ENCODE results near the gene KAZALD1. TPM values are rescaled to one million over a fixed set of nuclear protein-coding genes. Genes with fewer than 3 reads are reported as not detected.

Gene KAZALD1
- total RNA-seq, 2 donors from 2014 or later, result 1.9 TPM; not detected in 1

DNA sequence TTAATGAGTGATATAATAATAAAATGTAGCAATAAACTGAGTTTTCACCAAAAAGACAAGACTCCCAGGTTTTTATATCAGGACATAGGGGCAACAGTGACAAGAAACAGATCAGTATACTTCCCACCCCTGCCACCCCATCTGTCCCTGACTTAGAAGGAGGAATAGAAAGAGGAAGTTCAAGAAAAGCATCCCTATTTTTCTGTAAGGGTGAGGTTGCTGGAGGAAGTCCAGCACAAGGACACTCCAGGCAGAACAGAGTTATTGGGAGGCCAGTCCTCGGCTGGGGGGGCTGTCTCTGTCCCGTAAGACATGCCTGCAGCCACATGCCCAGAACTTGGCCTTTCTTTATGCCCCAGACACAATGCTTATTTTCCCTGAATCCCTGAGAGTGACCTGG, 52.9 kb downstream of the KAZALD1 start:
- no peak for ATAC-seq

More for the DNA sequence above, 52.9 kb downstream of the KAZALD1 start:
- no peaks in the 10 kb centered on the region for H3K36me3 Mint-ChIP-seq
- H3K4me1 Mint-ChIP-seq (ENCODE audit: low read depth in 2 of 2), result no peaks in the 10 kb centered on the region
- DNase-seq (ENCODE audit: low spot score), result no peak
- H3K9me3 Mint-ChIP-seq, result no peaks in the 10 kb centered on the region
- peaks cover 31 to 40% of the 10 kb centered on the region in 2 donors for H3K27me3 Mint-ChIP-seq
- H3K4me3 Mint-ChIP-seq, result no peak overlapping the region
- no peak overlapping the region for H3K27ac Mint-ChIP-seq

Other genes starting within 250 kb of the KAZALD1 start
- 10 to 100 TPM; 27.8 to 44.3 TPM for gene SLF2, start 149.0 kb upstream of the KAZALD1 start, total RNA-seq
- gene SEMA4G, start 92.5 kb upstream of the KAZALD1 start, total RNA-seq, result under 1 TPM in 1 of 2 donors, not detected in 1; 0.19 TPM
- gene MRPL43, start 74.5 kb upstream of the KAZALD1 start, total RNA-seq, result 10 to 100 TPM; 52.3 to 60.7 TPM
- gene TWNK, start 74.4 kb upstream of the KAZALD1 start, total RNA-seq, result 10 to 100 TPM; 13.6 to 34.2 TPM
- 1 to 10 TPM; 6.2 to 6.4 TPM for gene LZTS2, start 62.2 kb upstream of the KAZALD1 start, total RNA-seq
- gene PDZD7, start 30.9 kb upstream of the KAZALD1 start, total RNA-seq, result under 1 TPM; 0.17 to 0.62 TPM
- gene SFXN3, start 30.8 kb upstream of the KAZALD1 start, total RNA-seq, result 10 to 100 TPM; 12.5 to 21.1 TPM
- not detected for gene TLX1, start 69.3 kb downstream of the KAZALD1 start, total RNA-seq
- not detected for gene LBX1, start 167.5 kb downstream of the KAZALD1 start, total RNA-seq